B cell (primary cell): ENCODE measurements around the gene COTL1. TPM values are rescaled to one million over a fixed set of nuclear protein-coding genes. Genes with fewer than 3 reads are reported as not detected.

ENCODE experiments used
- ATAC-seq: fragments of 200-7000 bp; cut with Tn5 transposase; one replicate; pipeline ENCODE4 v1.10.0; 2021; ENCODE audit warnings: low read depth, mild to moderate bottlenecking, moderate number of reproducible peaks, moderate library complexity
- CTCF ChIA-PET: fragments of 350-600 bp; sonication (Branson Sonifier 250); formaldehyde crosslinking; loops from one replicate; lab custom pipeline; 2021; ENCODE audit warnings: antibody characterized with exemption, inconsistent platforms; lab: Charles Lee
- POLR2A ChIA-PET: fragments of 350-600 bp; sonication (Branson Sonifier 250); formaldehyde crosslinking; loops from one replicate; lab custom pipeline; 2021; ENCODE audit warnings: antibody characterized with exemption; lab: Charles Lee
- DNase-seq: peaks from one replicate; pipeline ENCODE4 v3.0.0; 2013
- H2AFZ ChIP-seq: 2 replicates; pipeline ENCODE4 v1.6.1; 2012; ENCODE audit warnings: mild to moderate bottlenecking, low read depth, low read length; ENCODE audit not compliant: insufficient read depth, poor library complexity, severe bottlenecking
- H3K27ac ChIP-seq, 2 donors: 1 replicate in 1 of 2; 2 replicates in 1 of 2; pipeline ENCODE4 v1.5.1; 2012 to 2013; ENCODE audit warnings: low read length in 2 of 2, mild to moderate bottlenecking in 2 of 2, moderate library complexity in 1 of 2
- H3K27me3 ChIP-seq, 4 experiments: fragments of 200-600 bp in 1 of 4; sonication (generic) in 1 of 4; replicated peaks in 1 of 4; 1 replicate in 2 of 4; 2 replicates in 2 of 4; pipeline versions ENCODE4 v1.6.1 to v1.7.0; 2013 to 2016; ENCODE audit warnings: low read length in 3 of 4, mild to moderate bottlenecking in 2 of 4, mixed read lengths in 1 of 4, moderate library complexity in 1 of 4; ENCODE audit not compliant: insufficient read depth in 4 of 4, control insufficient read depth in 3 of 4; ENCODE audit errors: control extremely low read depth in 1 of 4
- H3K36me3 ChIP-seq, 2 experiments: replicated peaks in 1 of 2; 1 replicate in 1 of 2; 2 replicates in 1 of 2; pipeline versions ENCODE4 v1.6.1 to v1.7.1; 2013; ENCODE audit warnings: low read length in 1 of 2; ENCODE audit not compliant: insufficient read depth in 2 of 2, control insufficient read depth in 1 of 2; ENCODE audit errors: control extremely low read depth in 1 of 2, extremely low read depth in 1 of 2
- H3K4me1 ChIP-seq, 2 donors: fragments of 200-600 bp in 1 of 2; sonication (generic) in 1 of 2; 1 replicate in 1 of 2; 2 replicates in 1 of 2; pipeline versions ENCODE4 v1.5.1 to v1.6.1; 2013 to 2017; ENCODE audit warnings: low read length in 2 of 2; ENCODE audit not compliant: control insufficient read depth in 2 of 2, insufficient read depth in 2 of 2
- H3K4me2 ChIP-seq: replicated peaks from 2 replicates; pipeline ENCODE3; 2012; ENCODE audit warnings: mild to moderate bottlenecking, low read depth, low read length; ENCODE audit not compliant: poor library complexity, severe bottlenecking
- H3K4me3 ChIP-seq, 5 experiments: fragments of 200-600 bp in 1 of 5; sonication (generic) in 1 of 5; 1 replicate in 3 of 5; 2 replicates in 2 of 5; pipeline versions ENCODE4 v1.5.1 to v1.7.0; 2011 to 2016; ENCODE audit warnings: low read length in 4 of 5, mild to moderate bottlenecking in 4 of 5, low read depth in 2 of 5, control low read depth in 1 of 5, moderate library complexity in 1 of 5; ENCODE audit not compliant: insufficient read depth in 1 of 5; ENCODE audit errors: control extremely low read depth in 1 of 5, extremely low read depth in 1 of 5
- H3K79me2 ChIP-seq: fragments of 200-600 bp; sonication (generic); one replicate; pipeline ENCODE4 v1.6.0; 2016; ENCODE audit warnings: low read length; ENCODE audit not compliant: control insufficient read depth, insufficient read depth
- H3K9ac ChIP-seq: fragments of 200-600 bp; sonication (generic); 2 replicates; pipeline ENCODE4 v1.6.1; 2017; ENCODE audit warnings: mild to moderate bottlenecking, low read length, moderate library complexity
- H3K9me3 ChIP-seq, 3 donors: one replicate each; pipeline versions ENCODE4 v1.6.1 to v1.7.1; 2013; ENCODE audit warnings: low read length in 2 of 3; ENCODE audit not compliant: control insufficient read depth in 2 of 3, insufficient read depth in 1 of 3; ENCODE audit errors: control extremely low read depth in 1 of 3
- H4K20me1 ChIP-seq: 2 replicates; pipeline ENCODE4 v1.6.0; 2012; ENCODE audit warnings: mild to moderate bottlenecking, low read length; ENCODE audit not compliant: insufficient read depth, control insufficient read depth, poor library complexity, severe bottlenecking
- H3K27ac Mint-ChIP-seq: one replicate; pipeline ENCODE4 v1.8.0; 2021; ENCODE audit warnings: mixed read lengths
- H3K27me3 Mint-ChIP-seq: one replicate; pipeline ENCODE4 v1.8.0; 2021; ENCODE audit warnings: mixed read lengths
- H3K4me1 Mint-ChIP-seq: one replicate; pipeline ENCODE4 v1.8.0; 2021; ENCODE audit warnings: mixed read lengths
- H3K4me3 Mint-ChIP-seq: one replicate; pipeline ENCODE4 v1.8.0; 2021; ENCODE audit warnings: mixed read lengths
- H3K9me3 Mint-ChIP-seq: one replicate; pipeline ENCODE4 v1.8.0; 2022; ENCODE audit warnings: mixed read lengths; ENCODE audit not compliant: insufficient read depth
- CTCF ChIP-seq: fragments of 200-600 bp; IDR thresholded peaks from one replicate; pipeline ENCODE4 v1.8.0; 2022; ENCODE audit warnings: antibody characterized with exemption, mild to moderate bottlenecking
- EZH2 ChIP-seq: IDR thresholded peaks from 2 replicates; pipeline ENCODE4 v1.6.1; 2012; ENCODE audit warnings: borderline replicate concordance, low read depth, mild to moderate bottlenecking, moderate library complexity, low read length; ENCODE audit not compliant: insufficient read depth, poor library complexity, severe bottlenecking
- WGBS: methylation state at CpG from one replicate; pipeline ENCODE4 v1.1.5; 2013; ENCODE audit warnings: missing lambda C conversion rate; ENCODE audit not compliant: insufficient coverage; 5-methylcytosine and 5-hydroxymethylcytosine counted together
- intact Hi-C: fragments of 100-400 bp; cut with micrococcal nuclease; formaldehyde crosslinking; loops from one replicate; pipeline ENCODE4 v1.10.0; 2022
- polyA plus RNA-seq: library from polyadenylated mRNA; depleted of rRNA; stranded (reverse); fragments of >200 nt; gene quantifications from 2 replicates; pipeline ENCODE4 v1.2.3, GENCODE V29; 2012
- total RNA-seq, 2 donors: library from RNA; stranded (reverse); fragments of 120-200 nt in 1 of 2; gene quantifications; 1 replicate in 1 of 2; 2 replicates in 1 of 2; pipeline versions ENCODE4 v1.2.3 to v1.2.4, GENCODE V29; 2013 to 2022

COTL1 gene
- total and polyA plus RNA-seq, 2 donors (not counting 1 experiment from before 2014, with no cell fraction given) = 158 to 264 TPM

GRCh38 chr16:84607694-84608093 is 10.2 kb downstream of the COTL1 start:
- CTCF ChIA-PET = interaction anchor here (0.6 to 29.5 kb wide), 9 partner anchors 8 to 98 kb away, joined by 3 to 518 read pairs (median 7); partner anchors contain the start of gene MEAK7
- intact Hi-C loops = loop anchor here (1.0 to 2.0 kb wide), 3 partner anchors 8 to 13 kb away; no protein-coding TSS in a partner anchor
- Histone ChIP-seq H2AFZ (no peak overlapping the region), H3K79me2 (peaks cover 96% of the 10 kb centered on the region), H3K4me2 (peak overlapping the region; percentile 70), H4K20me1 (peaks cover 19% of the 10 kb centered on the region), H3K9ac (peak overlapping the region; percentile 23), H3K4me3 (peak overlapping the region in 3 of 5 experiments; percentile 19 to 55 (median 28)), H3K4me1 (peaks cover 89 to 95% of the 10 kb centered on the region in 2 donors), H3K27me3 (no peaks in the 10 kb centered on the region), H3K27ac (peak overlapping the region; percentile 80 to 86), H3K9me3 (peaks cover 3 to 15% (median 14%) of the 10 kb centered on the region in 3 donors), H3K36me3 (peaks cover 0 to 62% of the 10 kb centered on the region in 2 experiments)
- peaks cover 4% of the 10 kb centered on the region for H3K9me3 Mint-ChIP-seq
- ATAC-seq (peak; percentile 75), DNase-seq (peak; percentile 86)
- 14% methylated on average over 7 of the region's 7 CpGs for WGBS
- TF ChIP-seq EZH2 = no peak
- no peak for TF ChIP-seq CTCF
- no peaks in the 10 kb centered on the region for H3K27me3 Mint-ChIP-seq
- peak overlapping the region; percentile 69 for H3K4me3 Mint-ChIP-seq
- POLR2A ChIA-PET = interaction anchor here (0.7 to 2.8 kb wide), 4 partner anchors 8 to 37 kb away, joined by 3 to 17 read pairs (median 4); partner anchors contain the start of gene COTL1
- H3K4me1 Mint-ChIP-seq = peaks cover 93% of the 10 kb centered on the region
- peak overlapping the region; percentile 91 for H3K27ac Mint-ChIP-seq

DNA sequence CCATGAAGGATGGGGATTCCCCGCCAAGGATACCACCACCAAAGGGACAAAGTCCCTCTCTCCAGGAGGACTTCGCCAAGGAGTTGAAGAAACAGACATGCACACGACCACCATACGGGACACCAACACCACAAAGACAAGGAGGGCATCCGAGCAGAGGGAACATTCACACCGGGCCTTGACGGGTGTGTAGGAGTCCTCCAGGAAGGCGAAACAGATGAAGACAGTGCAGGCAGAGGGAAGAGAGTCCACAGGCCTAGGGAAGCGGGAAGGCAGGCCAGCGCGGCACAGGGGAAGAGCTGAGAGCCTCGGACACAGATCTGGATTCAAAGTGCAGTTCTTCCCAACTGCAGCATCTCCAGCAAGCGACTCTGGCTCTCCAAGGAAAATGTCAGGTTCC is 10.8 kb downstream of the COTL1 start:
- H3K79me2 ChIP-seq = peaks cover 94% of the 10 kb centered on the region

More for the DNA sequence above, 10.8 kb downstream of the COTL1 start:
- DNase-seq = no peak
- 98% methylated on average over 11 of the region's 13 CpGs for WGBS
- H3K4me3 Mint-ChIP-seq = peak overlapping the region; percentile 69
- no peak for TF ChIP-seq EZH2
- no peak for TF ChIP-seq CTCF
- POLR2A ChIA-PET = interaction anchor here (0.9 to 2.8 kb wide), 3 partner anchors 11 to 13 kb away, joined by 3 to 17 read pairs (median 4); partner anchors contain the start of gene COTL1
- Histone ChIP-seq H3K27me3 (no peaks in the 10 kb centered on the region), H3K4me2 (peak overlapping the region; percentile 70), H4K20me1 (peaks cover 19% of the 10 kb centered on the region), H3K4me3 (peak overlapping the region in 2 of 5 experiments; percentile 20 to 55), H3K27ac (peak overlapping the region; percentile 80 to 86), H3K4me1 (peaks cover 92 to 95% of the 10 kb centered on the region in 2 donors), H3K9ac (peak overlapping the region; percentile 23), H3K36me3 (peaks cover 0 to 58% of the 10 kb centered on the region in 2 experiments), H2AFZ (no peak overlapping the region), H3K9me3 (peaks cover 3 to 15% (median 14%) of the 10 kb centered on the region in 3 donors)
- H3K4me1 Mint-ChIP-seq = peaks cover 95% of the 10 kb centered on the region
- H3K27ac Mint-ChIP-seq = peak overlapping the region; percentile 91
- intact Hi-C loops = loop anchor here (1.0 kb wide), 1 partner anchor 8 kb away; no protein-coding TSS in a partner anchor
- peaks cover 4% of the 10 kb centered on the region for H3K9me3 Mint-ChIP-seq
- CTCF ChIA-PET = interaction anchor here (1.1 to 29.5 kb wide), 8 partner anchors 9 to 98 kb away, joined by 3 to 518 read pairs (median 8); partner anchors contain the start of gene MEAK7
- no peaks in the 10 kb centered on the region for H3K27me3 Mint-ChIP-seq
- no peak for ATAC-seq
